Hematopoietic multipotent progenitor cell treated with erythropoietin and hydrocortisone succinate and interleukin-3 and kit ligand, for 4 days (in vitro differentiated cells): ENCODE results near the gene TUBB2B.
"Not testable (repeated sequence)": the region's sequence is repeated elsewhere in the genome, so short reads cannot be mapped to it uniquely, and the experiment has no call there.

Experiments used
- DNase-seq: peaks from one replicate; pipeline ENCODE4 v3.0.0-alpha.2; 2015

TUBB2B gene

GRCh38 chr6:3258201-3258600 lies 30.7 kb upstream of the TUBB2B start:
- no peak for DNase-seq

- no peak for DNase-seq
These were observed 26.1 kb upstream of the TUBB2B start for GRCh38 chr6:3253597-3253961.

- no peak for DNase-seq
These were observed 25.6 kb upstream of the TUBB2B start for GRCh38 chr6:3252861-3253596.

- DNase-seq: peak; percentile 30
These were observed 24.9 kb upstream of the TUBB2B start for GRCh38 chr6:3252369-3252768.

GRCh38 chr6:3251462-3252314 lies 24.2 kb upstream of the TUBB2B start:
- DNase-seq: peak; percentile 94

GRCh38 chr6:3250231-3250675 lies 22.8 kb upstream of the TUBB2B start:
- no peak for DNase-seq

- DNase-seq: no peak
These were observed 22.4 kb upstream of the TUBB2B start for GRCh38 chr6:3249821-3250220.

GRCh38 chr6:3247255-3248146 lies 20.0 kb upstream of the TUBB2B start:
- DNase-seq: peak; percentile 18

GRCh38 chr6:3245216-3245615 lies 17.8 kb upstream of the TUBB2B start:
- DNase-seq: no peak

- DNase-seq: not testable (repeated sequence)
These were observed 17.3 kb upstream of the TUBB2B start for GRCh38 chr6:3244832-3245161.

GRCh38 chr6:3244003-3244831 lies 16.8 kb upstream of the TUBB2B start:
- DNase-seq: no peak

- DNase-seq: no peak
These were observed 15.3 kb upstream of the TUBB2B start for GRCh38 chr6:3242768-3243167.

- DNase-seq: not testable (repeated sequence)
These were observed 14.3 kb upstream of the TUBB2B start for GRCh38 chr6:3241745-3242144.

- DNase-seq: no peak
These were observed 13.1 kb upstream of the TUBB2B start for GRCh38 chr6:3240595-3240994.

GRCh38 chr6:3239110-3239830 lies 11.8 kb upstream of the TUBB2B start:
- DNase-seq: no peak

- DNase-seq: no peak
These were observed 10.6 kb upstream of the TUBB2B start for GRCh38 chr6:3237761-3238662.

GRCh38 chr6:3236005-3236404 lies 8.6 kb upstream of the TUBB2B start:
- DNase-seq: no peak

GRCh38 chr6:3235486-3235885 lies 8.0 kb upstream of the TUBB2B start:
- DNase-seq: no peak

GRCh38 chr6:3233904-3234303 lies 6.5 kb upstream of the TUBB2B start:
- no peak for DNase-seq

- no peak for DNase-seq
These were observed 5.9 kb upstream of the TUBB2B start for GRCh38 chr6:3233321-3233720.
